Fibroblast of mammary gland (primary cell): ENCODE data around the gene SERINC1.

Experiments used
- DNase-seq: peaks from one replicate; pipeline ENCODE4 v3.0.0-alpha.2; 2010; ENCODE audit warnings: low read depth
- H3K4me3 ChIP-seq: 2 replicates; pipeline ENCODE4 v1.5.1; 2011; ENCODE audit warnings: low read depth, mild to moderate bottlenecking, low read length, moderate library complexity; ENCODE audit not compliant: control insufficient read depth
- CTCF ChIP-seq: conservative IDR thresholded peaks from 2 replicates; pipeline ENCODE4 v1.5.1; 2011; ENCODE audit warnings: low read depth, low read length, inconsistent platforms; ENCODE audit not compliant: control insufficient read depth, insufficient read depth

SERINC1 gene

GRCh38 chr6:122422614-122423267, 48.9 kb downstream of the SERINC1 start:
- TF ChIP-seq CTCF, result no peak
- no peak overlapping the region for H3K4me3 ChIP-seq
- no peak for DNase-seq

DNA sequence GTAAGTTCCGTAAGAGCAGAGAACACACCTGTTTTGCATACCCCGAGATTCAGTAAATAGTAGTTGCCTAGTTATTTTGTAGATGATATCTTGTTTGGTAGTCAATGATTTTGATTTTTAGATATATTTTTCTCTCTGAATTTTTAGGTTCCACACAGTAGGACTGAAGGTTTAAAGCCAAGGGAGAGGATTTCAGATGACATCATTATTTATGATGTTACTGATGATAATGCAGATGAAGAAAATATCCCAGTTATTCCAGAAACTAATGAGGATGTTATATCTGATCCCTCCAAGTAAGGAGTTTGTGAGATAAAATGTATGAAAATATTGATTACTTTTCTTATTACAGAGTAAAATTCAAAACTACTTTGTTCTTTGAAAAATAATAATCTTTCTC, 49.6 kb downstream of the SERINC1 start:
- no peak overlapping the region for H3K4me3 ChIP-seq
- DNase-seq, result no peak
- no peak for TF ChIP-seq CTCF

GRCh38 chr6:122416825-122417224, 54.8 kb downstream of the SERINC1 start:
- no peak for TF ChIP-seq CTCF
- no peak overlapping the region for H3K4me3 ChIP-seq
- DNase-seq, result no peak

DNA sequence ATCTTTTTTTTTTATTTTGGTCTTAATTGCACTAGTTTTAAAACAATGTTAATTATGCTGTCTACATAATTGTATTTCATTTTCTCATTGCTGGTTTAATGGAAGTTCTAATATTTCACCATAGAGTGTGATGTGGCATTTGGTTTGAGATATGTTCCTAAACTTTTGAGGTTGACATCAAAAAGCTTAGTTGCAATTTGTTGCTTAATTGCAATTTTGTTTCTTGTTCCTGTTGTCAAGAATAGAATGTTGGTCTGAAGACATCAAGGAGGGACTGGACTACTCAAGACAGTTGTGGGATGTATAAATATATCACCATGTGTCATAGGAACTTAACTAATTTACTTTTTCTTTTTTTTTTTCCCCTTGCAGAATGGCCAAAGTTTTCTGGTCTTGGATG, 59.6 kb downstream of the SERINC1 start:
- no peak overlapping the region for H3K4me3 ChIP-seq
- TF ChIP-seq CTCF, result no peak
- no peak for DNase-seq

DNA sequence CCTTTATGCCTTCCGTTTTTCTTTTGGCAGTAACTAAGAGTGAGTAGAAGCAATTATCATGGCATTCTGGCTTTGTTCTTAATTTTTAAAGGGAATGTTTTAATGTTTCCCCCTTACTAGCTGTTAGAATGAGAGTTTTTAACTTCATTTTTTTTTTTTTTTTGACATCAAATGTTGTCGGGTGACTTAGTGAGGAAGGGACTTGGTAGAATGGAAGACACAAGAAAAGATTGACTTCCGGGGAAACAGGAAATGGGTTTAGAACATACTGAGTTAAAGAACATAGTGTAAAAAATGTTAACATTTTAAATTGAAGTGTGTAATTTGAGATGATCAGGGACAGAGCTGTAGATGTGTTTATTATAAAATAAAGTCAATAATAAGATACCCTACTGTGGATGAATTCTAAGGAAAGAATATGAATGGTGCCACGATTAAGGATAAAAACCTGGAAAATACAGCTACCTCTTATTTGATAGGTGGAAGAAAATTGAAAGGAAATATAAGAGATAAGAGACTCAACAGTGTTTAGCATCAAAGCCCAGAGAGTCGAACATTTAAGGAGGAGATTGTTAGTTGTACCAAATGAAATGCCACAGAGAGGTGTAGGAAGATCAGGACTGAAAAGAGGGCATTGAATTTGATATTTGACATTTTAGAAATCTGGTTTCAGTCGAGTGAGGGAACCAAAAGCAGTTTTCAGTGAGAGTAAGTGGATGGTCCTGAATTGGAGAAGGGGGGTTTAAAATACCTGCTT, 62.7 kb downstream of the SERINC1 start:
- DNase-seq, result no peak
- H3K4me3 ChIP-seq, result no peak overlapping the region
- no peak for TF ChIP-seq CTCF

- TF ChIP-seq CTCF, result no peak
- no peak overlapping the region for H3K4me3 ChIP-seq
- DNase-seq, result no peak
Measured at GRCh38 chr6:122408240-122408639, 63.4 kb downstream of the SERINC1 start.
